ENCODE measurements around the gene DDHD1.

The DDHD1 gene

DNA sequence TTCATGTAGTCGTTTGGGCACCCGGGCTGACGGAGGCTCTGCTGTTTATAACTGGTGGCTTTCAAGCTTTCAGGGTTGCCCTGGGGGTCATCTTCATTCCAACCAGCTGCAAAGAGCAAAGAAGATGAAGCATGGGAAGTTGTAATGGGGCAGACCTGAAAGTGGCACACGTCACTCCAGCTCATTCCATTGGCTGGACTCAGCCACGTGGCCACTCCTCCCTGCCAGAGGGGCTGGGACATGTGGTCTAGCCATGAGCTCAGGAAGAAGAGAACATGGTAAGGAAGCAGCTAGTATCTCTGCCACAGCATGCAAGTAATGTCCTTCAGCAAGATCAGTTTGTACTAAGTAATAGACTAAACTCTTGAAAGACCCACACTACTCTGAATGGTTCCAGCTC lies 150.5 kb downstream of the DDHD1 start:
- no peaks in the 10 kb centered on the region; the same call in 1 of the 2 replicates for H3K4me1 ChIP-seq
- no peak overlapping the region for H3K4me3 ChIP-seq (ENCODE audit: low read depth, low read length)
- TF ChIP-seq, protein P1, sequence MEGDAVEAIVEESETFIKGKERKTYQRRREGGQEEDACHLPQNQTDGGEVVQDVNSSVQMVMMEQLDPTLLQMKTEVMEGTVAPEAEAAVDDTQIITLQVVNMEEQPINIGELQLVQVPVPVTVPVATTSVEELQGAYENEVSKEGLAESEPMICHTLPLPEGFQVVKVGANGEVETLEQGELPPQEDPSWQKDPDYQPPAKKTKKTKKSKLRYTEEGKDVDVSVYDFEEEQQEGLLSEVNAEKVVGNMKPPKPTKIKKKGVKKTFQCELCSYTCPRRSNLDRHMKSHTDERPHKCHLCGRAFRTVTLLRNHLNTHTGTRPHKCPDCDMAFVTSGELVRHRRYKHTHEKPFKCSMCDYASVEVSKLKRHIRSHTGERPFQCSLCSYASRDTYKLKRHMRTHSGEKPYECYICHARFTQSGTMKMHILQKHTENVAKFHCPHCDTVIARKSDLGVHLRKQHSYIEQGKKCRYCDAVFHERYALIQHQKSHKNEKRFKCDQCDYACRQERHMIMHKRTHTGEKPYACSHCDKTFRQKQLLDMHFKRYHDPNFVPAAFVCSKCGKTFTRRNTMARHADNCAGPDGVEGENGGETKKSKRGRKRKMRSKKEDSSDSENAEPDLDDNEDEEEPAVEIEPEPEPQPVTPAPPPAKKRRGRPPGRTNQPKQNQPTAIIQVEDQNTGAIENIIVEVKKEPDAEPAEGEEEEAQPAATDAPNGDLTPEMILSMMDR (IDR thresholded peaks at IDR 0.05; ENCODE audit: low read depth, low read length): no peak
- no peaks in the 10 kb centered on the region for H3K27me3 ChIP-seq
- no peaks in the 10 kb centered on the region for H3K9me3 ChIP-seq
- H3K36me3 ChIP-seq: no peaks in the 10 kb centered on the region
- DNase-seq: peak; percentile 54

DNA sequence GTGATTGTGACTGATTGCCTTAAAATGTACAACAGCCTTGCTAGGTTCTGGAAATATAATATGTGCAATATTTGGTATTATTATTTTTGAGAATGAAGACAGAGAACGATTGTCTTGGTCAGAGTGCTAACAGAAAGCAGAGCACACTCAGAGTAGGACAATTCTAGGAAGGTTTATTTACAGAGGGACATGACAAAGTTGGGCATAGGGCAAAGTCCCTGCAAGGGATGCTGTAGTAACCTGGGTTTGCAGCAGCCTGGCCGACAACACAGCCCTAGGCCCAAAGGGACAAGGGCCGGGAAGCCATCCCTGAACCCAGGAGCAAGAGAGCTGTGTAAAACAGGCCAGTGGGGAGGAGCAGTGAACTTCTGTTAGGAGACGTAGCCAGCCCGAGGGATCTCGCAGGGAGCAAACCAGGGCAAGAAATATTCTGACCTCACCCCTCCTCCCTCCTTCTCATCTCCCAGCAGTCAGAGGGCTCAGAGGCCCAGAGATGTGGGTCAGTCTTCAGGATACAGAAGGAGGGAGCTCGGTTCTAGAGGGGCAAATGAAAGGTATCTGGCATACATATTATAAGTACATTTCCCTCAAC lies 151.2 kb downstream of the DDHD1 start:
- Histone ChIP-seq H3K27me3 (no peaks in the 10 kb centered on the region), H3K9me3 (no peaks in the 10 kb centered on the region), H3K4me3 (ENCODE audit: low read depth, low read length) (no peak overlapping the region), H3K4me1 (no peaks in the 10 kb centered on the region; the same call in 1 of the 2 replicates), H3K36me3 (no peaks in the 10 kb centered on the region)
- TF ChIP-seq, protein P1 (IDR thresholded peaks at IDR 0.05; ENCODE audit: low read depth, low read length): no peak
- no peak for DNase-seq

DNA sequence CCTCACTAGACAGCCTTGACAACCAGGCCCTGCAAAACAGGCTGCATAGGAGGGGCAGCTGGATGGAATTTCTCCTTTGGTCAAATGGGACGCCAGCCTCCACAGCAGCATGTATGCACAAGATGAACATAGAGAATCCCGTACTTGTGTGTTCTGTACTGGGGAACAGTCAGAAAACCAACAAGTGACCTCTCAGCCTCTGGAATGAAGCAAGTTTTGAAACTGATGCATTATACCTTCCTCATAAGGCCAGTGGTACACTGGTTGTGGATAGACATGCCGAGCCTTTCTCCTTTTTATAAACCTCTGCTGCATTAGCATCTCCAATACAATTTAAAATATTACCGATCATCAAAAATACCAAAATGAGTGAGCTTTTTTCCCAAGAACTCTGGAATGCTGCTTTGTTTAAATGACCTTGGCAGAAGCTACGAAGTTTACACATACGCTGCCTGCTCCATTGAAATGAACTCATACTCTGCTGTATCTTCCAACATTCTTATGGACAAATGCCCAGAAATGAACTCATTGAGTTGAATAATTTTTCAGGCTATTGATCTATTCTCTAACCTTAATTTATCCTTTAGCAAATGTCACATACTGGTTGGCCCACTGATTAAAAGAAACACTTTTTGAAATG lies 154.6 kb downstream of the DDHD1 start:
- no peak for DNase-seq
- Histone ChIP-seq H3K36me3 (no peaks in the 10 kb centered on the region), H3K4me1 (no peaks in the 10 kb centered on the region; the same call in 1 of the 2 replicates), H3K9me3 (no peaks in the 10 kb centered on the region), H3K27me3 (no peaks in the 10 kb centered on the region), H3K4me3 (ENCODE audit: low read depth, low read length) (no peak overlapping the region)
- TF ChIP-seq, protein P1 (IDR thresholded peaks at IDR 0.05; ENCODE audit: low read depth, low read length): no peak

DNA sequence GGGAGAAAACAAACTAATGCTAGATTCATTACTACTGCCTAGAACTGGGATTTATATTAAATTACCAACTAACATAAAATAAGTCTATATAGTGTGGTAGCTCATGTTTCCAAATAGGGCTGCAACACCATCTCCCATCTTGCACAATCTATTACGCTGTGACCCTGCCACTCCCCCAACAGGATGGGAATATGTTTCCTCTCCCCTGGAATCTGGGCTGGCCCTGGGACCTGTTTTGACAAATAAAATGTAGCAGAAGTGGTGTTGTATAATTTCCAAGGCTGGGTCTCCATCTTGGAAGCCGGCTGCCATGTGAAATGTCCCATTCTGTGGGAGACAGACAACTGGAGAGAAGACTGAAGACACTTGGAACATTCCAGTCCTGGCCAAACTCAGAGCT lies 156.6 kb downstream of the DDHD1 start:
- DNase-seq: no peak
- TF ChIP-seq, protein P1 (IDR thresholded peaks at IDR 0.05; ENCODE audit: low read depth, low read length): no peak
- Histone ChIP-seq H3K9me3 (no peaks in the 10 kb centered on the region), H3K36me3 (no peaks in the 10 kb centered on the region), H3K4me1 (no peaks in the 10 kb centered on the region), H3K4me3 (ENCODE audit: low read depth, low read length) (no peak overlapping the region), H3K27me3 (no peaks in the 10 kb centered on the region)

DNA sequence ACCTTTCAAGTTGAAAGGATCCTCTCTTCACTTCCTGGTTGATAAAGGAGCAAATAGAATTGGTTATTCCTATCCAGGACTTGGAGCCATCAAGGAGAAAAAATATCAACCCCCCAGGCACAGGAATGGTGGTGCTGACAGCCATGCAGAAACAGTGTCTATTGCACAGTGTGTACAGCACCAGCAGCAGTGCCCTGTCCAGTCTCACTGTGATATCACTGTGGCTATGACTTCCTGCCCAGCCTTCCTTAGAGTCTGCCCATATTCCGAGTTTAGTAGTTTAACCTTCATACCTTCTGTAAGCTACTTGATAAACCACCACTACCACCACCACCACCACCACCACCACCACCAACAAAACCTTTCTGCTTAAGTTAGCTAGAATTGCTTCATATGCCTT lies 157.1 kb downstream of the DDHD1 start:
- Histone ChIP-seq H3K4me1 (no peaks in the 10 kb centered on the region), H3K9me3 (no peaks in the 10 kb centered on the region), H3K27me3 (no peaks in the 10 kb centered on the region), H3K4me3 (ENCODE audit: low read depth, low read length) (no peak overlapping the region), H3K36me3 (no peaks in the 10 kb centered on the region)
- TF ChIP-seq, protein P1 (IDR thresholded peaks at IDR 0.05; ENCODE audit: low read depth, low read length): no peak
- no peak for DNase-seq

DNA sequence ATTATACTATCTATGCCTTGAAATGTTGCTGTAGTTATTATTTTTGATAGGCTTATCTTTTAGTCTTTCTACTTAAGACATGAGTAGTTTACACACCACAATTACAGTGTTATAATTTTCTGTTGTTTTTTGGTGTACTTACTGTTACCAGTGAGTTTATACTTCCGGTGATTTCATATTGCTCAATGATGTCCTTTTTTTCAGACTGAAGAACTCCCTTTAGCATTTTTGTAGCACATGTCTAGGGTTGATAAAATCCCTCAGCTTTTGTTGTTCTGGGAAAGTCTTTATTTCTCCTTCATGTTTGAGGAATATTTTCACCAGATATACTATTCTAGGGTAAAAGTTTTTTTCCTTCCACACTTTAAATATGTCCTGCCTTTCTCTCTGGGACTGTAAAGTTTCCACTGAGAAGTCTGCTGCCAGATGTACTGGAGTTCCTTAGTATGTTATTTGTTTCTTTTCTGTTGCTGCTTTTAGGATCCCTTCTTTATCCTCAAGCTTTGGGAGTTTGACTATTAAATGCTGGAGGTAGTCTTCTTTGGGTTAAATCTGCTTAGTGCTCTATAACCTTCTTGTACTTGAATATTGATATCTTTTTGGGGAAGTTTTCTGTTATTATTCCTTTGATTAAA lies 160.8 kb downstream of the DDHD1 start:
- Histone ChIP-seq H3K27me3 (no peaks in the 10 kb centered on the region), H3K9me3 (no peaks in the 10 kb centered on the region), H3K4me3 (ENCODE audit: low read depth, low read length) (no peak overlapping the region), H3K36me3 (no peaks in the 10 kb centered on the region), H3K4me1 (peaks cover 8% of the 10 kb centered on the region)
- DNase-seq: no peak
- TF ChIP-seq, protein P1 (IDR thresholded peaks at IDR 0.05; ENCODE audit: low read depth, low read length): no peak

Measured in BE2C (cell line).